Measurements from ENCODE around the gene PAGR1.
"Not testable (repeated sequence)": the region's sequence is repeated elsewhere in the genome, so short reads cannot be mapped to it uniquely, and the experiment has no call there.

PAGR1 gene

DNA sequence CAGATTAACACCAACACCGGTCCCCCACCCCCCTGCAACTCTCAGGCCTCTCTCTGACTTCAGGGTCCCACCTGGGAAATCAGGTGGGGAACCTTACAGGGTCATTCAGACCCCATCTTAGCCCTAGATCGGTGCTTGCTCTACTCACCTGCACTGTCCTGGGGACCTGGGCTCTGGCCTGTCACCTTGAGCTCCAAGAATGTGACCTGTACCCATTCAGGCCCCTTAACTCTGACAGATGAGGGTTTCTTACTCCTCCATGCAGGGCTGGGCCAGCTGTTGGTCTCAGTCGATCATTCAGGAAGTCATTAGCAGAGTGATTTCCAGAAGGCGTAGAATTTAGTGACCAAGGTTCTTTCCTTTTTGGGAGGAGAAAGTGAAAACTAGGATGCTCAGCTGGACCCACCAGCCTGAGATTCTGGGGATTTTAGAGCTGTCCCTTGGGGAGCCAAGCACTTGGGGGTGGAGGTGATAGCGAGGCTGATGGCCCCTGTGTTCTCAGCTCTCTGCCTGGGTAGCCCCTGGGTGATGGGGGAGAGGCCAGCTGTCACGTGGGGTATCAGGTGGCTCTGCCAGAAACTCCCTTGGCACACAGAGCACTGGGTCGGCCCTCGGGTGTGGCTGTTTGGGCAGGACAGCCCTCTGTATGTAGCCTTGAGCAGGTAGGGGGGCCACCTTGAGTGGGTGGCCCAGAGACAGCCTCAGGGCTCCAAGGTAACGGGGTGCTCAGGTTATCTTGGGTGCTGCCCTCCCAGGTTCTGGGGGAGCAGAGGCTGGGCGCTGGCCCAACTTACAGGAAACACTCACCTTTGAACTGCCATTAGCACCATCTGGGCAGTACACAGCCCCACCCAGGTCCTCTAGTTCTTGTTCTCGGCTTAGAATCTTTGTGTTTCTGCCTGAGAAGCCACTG is 5.0 kb downstream of the PAGR1 start:
- Histone ChIP-seq H3K4me1 (ENCODE audit: control insufficient read depth, insufficient read depth, low read length, poor library complexity, severe bottlenecking) (peaks cover 70% of the 10 kb centered on the region), H3K4me3 (ENCODE audit: insufficient read depth, low read depth, low read length, poor library complexity, severe bottlenecking) (peak overlapping the region; percentile 57), H3K9me3 (ENCODE audit: control insufficient read depth, low read length) (no peaks in the 10 kb centered on the region), H3K36me3 (ENCODE audit: control insufficient read depth, insufficient read depth, low read length) (peaks cover 13% of the 10 kb centered on the region), H3K27me3 (replicated peaks; ENCODE audit: control insufficient read depth, insufficient read depth, low read length, poor library complexity, severe bottlenecking) (no peaks in the 10 kb centered on the region), H3K27ac (ENCODE audit: insufficient read depth, low read length, poor library complexity, severe bottlenecking) (peak overlapping the region; percentile 87)
- DNase-seq = peak in 1 of 3 donors; percentile 47

DNA sequence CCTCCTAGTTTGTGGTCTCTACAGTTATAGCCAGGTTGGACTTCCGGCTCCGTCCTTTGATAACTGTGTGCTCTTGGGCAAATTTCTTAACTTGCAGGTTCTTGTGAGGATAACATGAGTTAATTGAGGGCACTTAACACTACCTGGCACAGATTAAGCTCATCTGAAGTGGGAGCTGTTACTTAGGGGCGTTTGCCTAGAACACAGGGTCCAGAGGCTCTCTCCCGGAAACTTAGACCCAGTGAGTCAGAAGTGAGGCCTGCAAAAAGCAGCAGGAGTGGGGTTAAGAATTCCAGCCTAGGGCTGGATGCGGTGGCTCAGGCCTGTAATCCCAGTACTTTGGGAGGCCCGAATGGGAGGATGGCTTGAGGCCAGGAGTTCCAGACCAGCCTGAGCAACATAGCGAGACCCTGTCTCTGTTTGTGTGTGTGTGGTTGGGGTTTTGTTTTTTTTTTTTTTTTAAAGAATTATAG is 5.7 kb downstream of the PAGR1 start:
- H3K9me3 ChIP-seq (ENCODE audit: control insufficient read depth, low read length) = no peaks in the 10 kb centered on the region
- no peaks in the 10 kb centered on the region for H3K27me3 ChIP-seq (replicated peaks; ENCODE audit: control insufficient read depth, insufficient read depth, low read length, poor library complexity, severe bottlenecking)
- peaks cover 13% of the 10 kb centered on the region for H3K36me3 ChIP-seq (ENCODE audit: control insufficient read depth, insufficient read depth, low read length)
- DNase-seq = no peak
- H3K4me3 ChIP-seq (ENCODE audit: insufficient read depth, low read depth, low read length, poor library complexity, severe bottlenecking) = peak overlapping the region; percentile 57
- H3K27ac ChIP-seq (ENCODE audit: insufficient read depth, low read length, poor library complexity, severe bottlenecking) = peak overlapping the region; percentile 87
- peaks cover 73% of the 10 kb centered on the region for H3K4me1 ChIP-seq (ENCODE audit: control insufficient read depth, insufficient read depth, low read length, poor library complexity, severe bottlenecking)

GRCh38 chr16:29824589-29825144 is 8.7 kb downstream of the PAGR1 start:
- Histone ChIP-seq H3K4me3 (ENCODE audit: insufficient read depth, low read depth, low read length, poor library complexity, severe bottlenecking) (no peak overlapping the region), H3K9me3 (ENCODE audit: control insufficient read depth, low read length) (no peaks in the 10 kb centered on the region)
- no peak for DNase-seq

GRCh38 chr16:29825145-29826044 is 9.4 kb downstream of the PAGR1 start:
- H3K4me3 ChIP-seq (ENCODE audit: insufficient read depth, low read depth, low read length, poor library complexity, severe bottlenecking) = no peak overlapping the region

More at GRCh38 chr16:29824589-29825144, 8.7 kb downstream of the PAGR1 start:
- H3K4me1 ChIP-seq (ENCODE audit: control insufficient read depth, insufficient read depth, low read length, poor library complexity, severe bottlenecking) = peaks cover 75% of the 10 kb centered on the region
- peak overlapping the region; percentile 48 for H3K27ac ChIP-seq (ENCODE audit: insufficient read depth, low read length, poor library complexity, severe bottlenecking)
- H3K27me3 ChIP-seq (replicated peaks; ENCODE audit: control insufficient read depth, insufficient read depth, low read length, poor library complexity, severe bottlenecking) = no peaks in the 10 kb centered on the region
- H3K36me3 ChIP-seq (ENCODE audit: control insufficient read depth, insufficient read depth, low read length) = peaks cover 5% of the 10 kb centered on the region

GRCh38 chr16:29826342-29826695 is 10.4 kb downstream of the PAGR1 start:
- H3K27me3 ChIP-seq (replicated peaks; ENCODE audit: control insufficient read depth, insufficient read depth, low read length, poor library complexity, severe bottlenecking) = no peaks in the 10 kb centered on the region
- peak overlapping the region; percentile 15 for H3K4me3 ChIP-seq (ENCODE audit: insufficient read depth, low read depth, low read length, poor library complexity, severe bottlenecking)
- no peak for DNase-seq
- peaks cover 58% of the 10 kb centered on the region for H3K4me1 ChIP-seq (ENCODE audit: control insufficient read depth, insufficient read depth, low read length, poor library complexity, severe bottlenecking)
- H3K27ac ChIP-seq (ENCODE audit: insufficient read depth, low read length, poor library complexity, severe bottlenecking) = no peak overlapping the region
- H3K36me3 ChIP-seq (ENCODE audit: control insufficient read depth, insufficient read depth, low read length) = peaks cover 18% of the 10 kb centered on the region
- no peaks in the 10 kb centered on the region for H3K9me3 ChIP-seq (ENCODE audit: control insufficient read depth, low read length)

More at GRCh38 chr16:29825145-29826044, 9.4 kb downstream of the PAGR1 start:
- Histone ChIP-seq H3K9me3 (ENCODE audit: control insufficient read depth, low read length) (no peaks in the 10 kb centered on the region), H3K27ac (ENCODE audit: insufficient read depth, low read length, poor library complexity, severe bottlenecking) (peak overlapping the region; percentile 48), H3K27me3 (replicated peaks; ENCODE audit: control insufficient read depth, insufficient read depth, low read length, poor library complexity, severe bottlenecking) (no peaks in the 10 kb centered on the region), H3K36me3 (ENCODE audit: control insufficient read depth, insufficient read depth, low read length) (peaks cover 9% of the 10 kb centered on the region), H3K4me1 (ENCODE audit: control insufficient read depth, insufficient read depth, low read length, poor library complexity, severe bottlenecking) (peaks cover 68% of the 10 kb centered on the region)
- no peak for DNase-seq

GRCh38 chr16:29830774-29831173 is 14.8 kb downstream of the PAGR1 start:
- peaks cover 49% of the 10 kb centered on the region for H3K36me3 ChIP-seq (ENCODE audit: control insufficient read depth, insufficient read depth, low read length)
- no peaks in the 10 kb centered on the region for H3K9me3 ChIP-seq (ENCODE audit: control insufficient read depth, low read length)
- H3K4me3 ChIP-seq (ENCODE audit: insufficient read depth, low read depth, low read length, poor library complexity, severe bottlenecking) = no peak overlapping the region
- no peak for DNase-seq
- no peak overlapping the region for H3K27ac ChIP-seq (ENCODE audit: insufficient read depth, low read length, poor library complexity, severe bottlenecking)
- no peaks in the 10 kb centered on the region for H3K27me3 ChIP-seq (replicated peaks; ENCODE audit: control insufficient read depth, insufficient read depth, low read length, poor library complexity, severe bottlenecking)
- H3K4me1 ChIP-seq (ENCODE audit: control insufficient read depth, insufficient read depth, low read length, poor library complexity, severe bottlenecking) = peaks cover 22% of the 10 kb centered on the region

GRCh38 chr16:29831490-29831889 is 15.5 kb downstream of the PAGR1 start:
- no peak for DNase-seq
- Histone ChIP-seq H3K27ac (ENCODE audit: insufficient read depth, low read length, poor library complexity, severe bottlenecking) (no peak overlapping the region), H3K4me3 (ENCODE audit: insufficient read depth, low read depth, low read length, poor library complexity, severe bottlenecking) (no peak overlapping the region), H3K36me3 (ENCODE audit: control insufficient read depth, insufficient read depth, low read length) (peaks cover 54% of the 10 kb centered on the region), H3K27me3 (replicated peaks; ENCODE audit: control insufficient read depth, insufficient read depth, low read length, poor library complexity, severe bottlenecking) (no peaks in the 10 kb centered on the region), H3K9me3 (ENCODE audit: control insufficient read depth, low read length) (no peaks in the 10 kb centered on the region), H3K4me1 (ENCODE audit: control insufficient read depth, insufficient read depth, low read length, poor library complexity, severe bottlenecking) (peaks cover 17% of the 10 kb centered on the region)

DNA sequence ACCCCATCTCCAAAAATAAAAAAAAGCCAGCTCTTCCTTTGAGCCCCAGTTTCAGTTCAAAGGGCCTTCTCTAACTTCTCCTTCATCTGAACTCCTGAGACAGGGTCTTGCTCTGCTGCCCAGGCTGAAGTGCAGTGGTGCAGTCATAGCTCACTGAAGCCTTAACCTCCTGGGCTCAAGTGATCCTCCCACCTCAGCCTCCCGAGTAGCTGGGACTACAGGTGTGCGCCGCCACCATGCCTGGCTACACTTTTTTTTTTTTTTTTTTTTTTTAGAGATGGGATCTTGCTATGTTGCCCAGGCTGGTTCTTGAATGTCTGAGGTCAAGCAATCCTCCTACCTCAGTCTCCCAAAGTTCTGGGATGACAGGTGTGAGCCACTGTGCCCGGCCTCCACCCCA is 17.3 kb downstream of the PAGR1 start:
- DNase-seq; H3K27me3 ChIP-seq (replicated peaks; ENCODE audit: control insufficient read depth, insufficient read depth, low read length, poor library complexity, severe bottlenecking); H3K4me3 ChIP-seq (ENCODE audit: insufficient read depth, low read depth, low read length, poor library complexity, severe bottlenecking); H3K27ac ChIP-seq (ENCODE audit: insufficient read depth, low read length, poor library complexity, severe bottlenecking); H3K9me3 ChIP-seq (ENCODE audit: control insufficient read depth, low read length); H3K4me1 ChIP-seq (ENCODE audit: control insufficient read depth, insufficient read depth, low read length, poor library complexity, severe bottlenecking): not testable (repeated sequence)
- peaks cover 71% of the 10 kb centered on the region for H3K36me3 ChIP-seq (ENCODE audit: control insufficient read depth, insufficient read depth, low read length)

DNA sequence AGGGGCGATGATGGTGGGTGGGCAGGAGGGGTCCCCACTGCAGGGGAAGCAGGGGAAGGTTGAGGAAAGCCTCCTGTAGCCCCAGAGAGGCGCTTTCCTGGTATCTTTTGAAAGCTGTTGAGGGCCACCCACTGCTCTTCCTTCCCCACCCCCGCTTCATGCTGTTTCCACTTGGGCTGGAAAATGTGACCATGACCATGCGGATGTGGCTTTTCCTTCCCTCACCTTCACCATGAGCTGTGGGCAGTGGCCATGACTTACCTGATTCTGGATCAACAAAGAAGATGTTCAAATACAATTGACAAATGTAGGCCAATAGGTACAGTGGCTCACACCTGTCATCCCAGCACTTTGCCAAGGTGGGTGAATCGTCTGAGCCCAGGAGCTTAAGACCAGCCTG is 18.1 kb downstream of the PAGR1 start:
- no peak for DNase-seq
- Histone ChIP-seq H3K36me3 (ENCODE audit: control insufficient read depth, insufficient read depth, low read length) (peaks cover 78% of the 10 kb centered on the region), H3K4me1 (ENCODE audit: control insufficient read depth, insufficient read depth, low read length, poor library complexity, severe bottlenecking) (no peaks in the 10 kb centered on the region), H3K4me3 (ENCODE audit: insufficient read depth, low read depth, low read length, poor library complexity, severe bottlenecking) (no peak overlapping the region), H3K27ac (ENCODE audit: insufficient read depth, low read length, poor library complexity, severe bottlenecking) (no peak overlapping the region), H3K27me3 (replicated peaks; ENCODE audit: control insufficient read depth, insufficient read depth, low read length, poor library complexity, severe bottlenecking) (no peaks in the 10 kb centered on the region), H3K9me3 (ENCODE audit: control insufficient read depth, low read length) (no peaks in the 10 kb centered on the region)

Data from effector memory CD4-positive, alpha-beta T cell (primary cell).